ENCODE data around the gene PHLPP1. TPM values are rescaled to one million over a fixed set of nuclear protein-coding genes. Genes with fewer than 3 reads are reported as not detected.
"Not testable (repeated sequence)": the region's sequence is repeated elsewhere in the genome, so short reads cannot be mapped to it uniquely, and the experiment has no call there.

PHLPP1 gene
- total RNA-seq, 2 donors from 2014 or later = 8.1 to 11.6 TPM

GRCh38 chr18:62736077-62736855 is 20.9 kb downstream of the PHLPP1 start:
- Histone ChIP-seq H3K36me3 (no peaks in the 10 kb centered on the region), H3K4me1 (ENCODE audit: control insufficient read depth in 1 of 2, low read depth in 2 of 2) (peaks cover 0 to 10% of the 10 kb centered on the region in 2 donors), H3K27me3 (replicated peaks; ENCODE audit: insufficient read depth) (no peaks in the 10 kb centered on the region), H3K4me3 (no peak overlapping the region), H3K27ac (no peak overlapping the region), H3K9me3 (peaks cover 7% of the 10 kb centered on the region)
- DNase-seq (ENCODE audit: low spot score) (no peak), ATAC-seq (ENCODE audit: insufficient number of reproducible peaks, low FRiP score, low read depth) (no peak)
- TF ChIP-seq CTCF (IDR thresholded peaks at IDR 0.05) = no peak

GRCh38 chr18:62737241-62737873 is 22.0 kb downstream of the PHLPP1 start:
- no peak overlapping the region for H3K4me3 ChIP-seq
- no peak for DNase-seq (ENCODE audit: low spot score)
- no peaks in the 10 kb centered on the region for H3K27me3 ChIP-seq (replicated peaks; ENCODE audit: insufficient read depth)
- H3K36me3 ChIP-seq = no peaks in the 10 kb centered on the region
- no peak for ATAC-seq (ENCODE audit: insufficient number of reproducible peaks, low FRiP score, low read depth)
- no peak overlapping the region for H3K27ac ChIP-seq
- H3K4me1 ChIP-seq (ENCODE audit: control insufficient read depth in 1 of 2, low read depth in 2 of 2) = peaks cover 0 to 10% of the 10 kb centered on the region in 2 donors
- no peaks in the 10 kb centered on the region for H3K9me3 ChIP-seq
- TF ChIP-seq CTCF (IDR thresholded peaks at IDR 0.05) = no peak

GRCh38 chr18:62738639-62739038 is 23.3 kb downstream of the PHLPP1 start:
- ATAC-seq (ENCODE audit: insufficient number of reproducible peaks, low FRiP score, low read depth) (no peak), DNase-seq (ENCODE audit: low spot score) (no peak)
- Histone ChIP-seq H3K9me3 (no peaks in the 10 kb centered on the region), H3K4me3 (no peak overlapping the region), H3K4me1 (ENCODE audit: control insufficient read depth in 1 of 2, low read depth in 2 of 2) (peaks cover 2 to 10% of the 10 kb centered on the region in 2 donors), H3K27me3 (replicated peaks; ENCODE audit: insufficient read depth) (no peaks in the 10 kb centered on the region), H3K36me3 (no peaks in the 10 kb centered on the region), H3K27ac (no peak overlapping the region)
- no peak for TF ChIP-seq CTCF (IDR thresholded peaks at IDR 0.05)

GRCh38 chr18:62739911-62740310 is 24.6 kb downstream of the PHLPP1 start:
- Histone ChIP-seq H3K9me3 (no peaks in the 10 kb centered on the region), H3K27me3 (replicated peaks; ENCODE audit: insufficient read depth) (no peaks in the 10 kb centered on the region), H3K27ac (no peak overlapping the region), H3K36me3 (no peaks in the 10 kb centered on the region), H3K4me1 (ENCODE audit: control insufficient read depth in 1 of 2, low read depth in 2 of 2) (peaks cover 9 to 18% of the 10 kb centered on the region in 2 donors), H3K4me3 (no peak overlapping the region)
- ATAC-seq (ENCODE audit: insufficient number of reproducible peaks, low FRiP score, low read depth) = no peak
- TF ChIP-seq CTCF (IDR thresholded peaks at IDR 0.05) = no peak
- no peak for DNase-seq (ENCODE audit: low spot score)

GRCh38 chr18:62740650-62741049 is 25.3 kb downstream of the PHLPP1 start:
- H3K9me3 ChIP-seq; H3K36me3 ChIP-seq; H3K27me3 ChIP-seq (replicated peaks; ENCODE audit: insufficient read depth); H3K27ac ChIP-seq; DNase-seq (ENCODE audit: low spot score); H3K4me3 ChIP-seq; ATAC-seq (ENCODE audit: insufficient number of reproducible peaks, low FRiP score, low read depth): not testable (repeated sequence)
- peaks cover 9 to 18% of the 10 kb centered on the region in 2 donors for H3K4me1 ChIP-seq (ENCODE audit: control insufficient read depth in 1 of 2, low read depth in 2 of 2)

Measured in thoracic aorta (tissue), 2 donors.